GM12865 (cell line): ENCODE measurements around the gene HSPA1L.

Experiments used
- DNase-seq: peaks from one replicate; pipeline ENCODE4 v3.0.0; 2010; ENCODE audit warnings: low read depth
- H3K4me3 ChIP-seq: 2 replicates; pipeline ENCODE4 v1.5.1; 2011; ENCODE audit warnings: mild to moderate bottlenecking, low read depth, low read length, control low read depth
- TF ChIP-seq, protein P1 (sequence below): IDR thresholded peaks from 2 replicates; pipeline ENCODE4 v1.5.1; 2011; ENCODE audit warnings: low read length, control low read depth, low read depth, inconsistent platforms; ENCODE audit not compliant: insufficient read depth; ENCODE audit errors: missing control alignments

HSPA1L gene

DNA sequence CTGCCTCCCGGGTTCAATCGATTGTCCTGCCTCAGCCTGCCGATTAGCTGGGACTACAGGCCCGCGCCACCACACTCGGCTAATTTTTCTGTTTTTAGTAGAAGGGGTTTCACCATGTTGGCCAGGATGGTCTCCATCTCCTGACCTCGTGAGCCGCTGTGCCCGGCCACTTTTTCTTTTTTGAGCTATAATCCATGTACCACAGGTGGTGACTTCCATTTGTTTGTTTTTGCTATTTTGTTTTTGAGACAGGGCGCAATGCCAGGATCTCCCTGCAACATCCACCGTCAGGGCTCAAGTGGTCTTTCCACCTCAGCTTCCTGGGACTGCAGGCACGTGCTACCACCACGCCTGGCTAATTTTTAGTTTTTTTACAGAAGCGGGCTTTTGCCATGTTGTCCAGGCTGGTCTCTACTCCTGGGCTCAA is 21.0 kb upstream of the HSPA1L start:
- no peak for DNase-seq
- H3K4me3 ChIP-seq = peak overlapping the region; percentile 76

DNA sequence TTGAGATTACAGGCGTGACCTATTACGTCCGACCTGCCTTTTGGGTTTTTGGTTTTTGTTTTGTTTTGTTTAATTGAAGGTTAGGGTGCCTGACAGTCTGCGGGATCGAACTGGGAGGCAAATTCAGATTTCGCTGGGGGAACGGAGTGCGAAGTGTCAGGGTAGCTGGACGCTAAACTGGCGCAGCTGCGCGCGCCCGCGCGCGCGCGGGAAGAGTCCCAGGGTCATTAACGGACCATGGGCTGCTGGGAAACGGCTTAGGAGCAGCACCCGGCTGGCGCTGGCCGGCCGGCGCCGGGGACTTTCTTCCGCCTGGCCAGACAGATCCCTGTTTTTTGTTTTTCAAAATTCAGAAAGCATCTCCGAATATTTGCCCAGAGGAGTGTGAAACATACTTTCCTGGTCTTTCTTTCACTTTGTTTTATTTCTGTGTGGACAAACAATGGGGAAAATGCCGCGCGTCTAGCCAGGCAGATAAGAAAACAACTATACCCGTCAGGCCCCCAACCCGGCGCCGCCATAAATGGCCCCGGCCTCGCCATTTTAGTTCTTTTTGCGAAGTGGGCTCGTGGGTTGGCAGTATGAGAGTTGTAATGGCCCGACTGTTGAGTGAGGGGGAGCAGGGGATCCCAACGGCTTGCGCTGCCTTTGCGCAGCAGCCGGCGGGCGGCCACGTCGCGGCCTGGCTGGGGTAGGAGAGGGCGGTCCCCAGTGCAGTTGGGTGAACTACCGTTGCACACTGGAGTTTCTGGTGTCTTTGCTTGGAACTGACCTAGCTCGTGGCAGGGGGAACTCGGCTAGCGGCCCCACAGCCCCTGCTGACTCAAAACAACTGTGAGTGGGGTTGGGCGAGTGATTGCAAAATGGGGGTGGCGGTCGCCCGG is 19.5 kb upstream of the HSPA1L start:
- peak; percentile 94 for DNase-seq
- H3K4me3 ChIP-seq = peak overlapping the region; percentile 76
- TF ChIP-seq, protein P1, sequence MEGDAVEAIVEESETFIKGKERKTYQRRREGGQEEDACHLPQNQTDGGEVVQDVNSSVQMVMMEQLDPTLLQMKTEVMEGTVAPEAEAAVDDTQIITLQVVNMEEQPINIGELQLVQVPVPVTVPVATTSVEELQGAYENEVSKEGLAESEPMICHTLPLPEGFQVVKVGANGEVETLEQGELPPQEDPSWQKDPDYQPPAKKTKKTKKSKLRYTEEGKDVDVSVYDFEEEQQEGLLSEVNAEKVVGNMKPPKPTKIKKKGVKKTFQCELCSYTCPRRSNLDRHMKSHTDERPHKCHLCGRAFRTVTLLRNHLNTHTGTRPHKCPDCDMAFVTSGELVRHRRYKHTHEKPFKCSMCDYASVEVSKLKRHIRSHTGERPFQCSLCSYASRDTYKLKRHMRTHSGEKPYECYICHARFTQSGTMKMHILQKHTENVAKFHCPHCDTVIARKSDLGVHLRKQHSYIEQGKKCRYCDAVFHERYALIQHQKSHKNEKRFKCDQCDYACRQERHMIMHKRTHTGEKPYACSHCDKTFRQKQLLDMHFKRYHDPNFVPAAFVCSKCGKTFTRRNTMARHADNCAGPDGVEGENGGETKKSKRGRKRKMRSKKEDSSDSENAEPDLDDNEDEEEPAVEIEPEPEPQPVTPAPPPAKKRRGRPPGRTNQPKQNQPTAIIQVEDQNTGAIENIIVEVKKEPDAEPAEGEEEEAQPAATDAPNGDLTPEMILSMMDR = no peak

More for the DNA sequence above, 21.0 kb upstream of the HSPA1L start:
- TF ChIP-seq, protein P1 = no peak

DNA sequence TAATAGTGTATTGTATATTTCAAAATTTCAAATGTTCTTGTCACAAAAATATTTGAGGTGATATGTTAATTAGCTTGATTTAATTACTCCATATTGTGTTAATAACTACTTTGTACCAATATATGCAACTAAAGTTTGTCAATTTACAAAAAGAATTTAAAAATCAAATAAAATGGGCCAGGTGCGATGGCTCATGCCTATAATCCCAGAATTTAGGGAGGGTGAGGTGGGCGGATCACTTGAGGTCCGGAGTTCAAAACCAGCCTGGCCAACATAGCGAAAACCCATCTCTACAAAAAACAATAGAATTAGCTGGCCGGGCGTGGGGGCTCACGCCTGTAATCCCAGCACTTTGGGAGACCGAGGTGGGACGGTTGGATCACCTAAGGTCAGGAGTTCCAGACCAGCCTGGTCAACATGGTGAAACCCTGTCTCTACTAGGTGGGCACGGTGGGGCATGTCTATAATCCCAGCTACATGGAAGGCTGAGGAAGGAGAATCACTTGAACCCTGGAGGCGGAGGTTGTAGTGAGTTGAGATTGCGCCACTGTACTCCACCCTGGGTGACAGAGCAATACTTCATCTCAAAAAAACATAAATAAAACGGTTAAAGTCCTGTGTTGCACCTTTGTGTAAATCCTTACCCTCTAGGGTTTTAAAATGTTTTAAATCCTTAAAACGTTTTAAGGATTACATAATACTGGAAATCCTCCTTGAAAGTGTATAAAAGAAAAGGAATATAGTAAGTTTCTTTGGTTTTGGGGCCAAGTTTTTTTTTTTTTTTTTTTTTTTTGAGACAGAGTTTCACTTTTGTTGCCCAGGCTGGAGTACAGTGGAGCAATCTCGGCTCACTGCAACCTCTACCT is 16.5 kb upstream of the HSPA1L start:
- peak overlapping the region; percentile 83 for H3K4me3 ChIP-seq
- no peak for DNase-seq
- TF ChIP-seq, protein P1 = no peak

DNA sequence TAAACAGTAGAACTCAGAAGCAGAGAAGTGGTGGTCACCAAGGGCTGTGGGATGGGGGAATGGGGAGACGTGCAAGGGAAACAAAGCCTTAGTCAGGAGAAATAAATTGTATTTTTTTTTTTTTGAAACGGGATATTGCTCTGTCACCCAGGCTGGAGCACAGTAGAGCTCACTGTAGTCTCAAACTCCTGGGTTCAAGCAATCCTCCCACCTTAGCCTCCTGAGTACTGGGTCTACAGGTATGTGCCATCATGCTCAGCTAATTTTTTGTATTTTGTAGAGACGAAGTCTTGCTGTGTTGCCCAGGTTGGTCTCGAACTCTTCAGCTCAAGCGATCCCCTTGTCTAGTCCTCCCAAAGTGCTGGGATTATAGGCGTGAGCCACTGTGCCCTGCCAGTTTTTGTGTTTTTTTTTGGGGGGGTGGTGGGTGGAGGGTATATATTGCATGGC is 15.8 kb upstream of the HSPA1L start:
- TF ChIP-seq, protein P1 = no peak
- peak overlapping the region; percentile 83 for H3K4me3 ChIP-seq

DNA sequence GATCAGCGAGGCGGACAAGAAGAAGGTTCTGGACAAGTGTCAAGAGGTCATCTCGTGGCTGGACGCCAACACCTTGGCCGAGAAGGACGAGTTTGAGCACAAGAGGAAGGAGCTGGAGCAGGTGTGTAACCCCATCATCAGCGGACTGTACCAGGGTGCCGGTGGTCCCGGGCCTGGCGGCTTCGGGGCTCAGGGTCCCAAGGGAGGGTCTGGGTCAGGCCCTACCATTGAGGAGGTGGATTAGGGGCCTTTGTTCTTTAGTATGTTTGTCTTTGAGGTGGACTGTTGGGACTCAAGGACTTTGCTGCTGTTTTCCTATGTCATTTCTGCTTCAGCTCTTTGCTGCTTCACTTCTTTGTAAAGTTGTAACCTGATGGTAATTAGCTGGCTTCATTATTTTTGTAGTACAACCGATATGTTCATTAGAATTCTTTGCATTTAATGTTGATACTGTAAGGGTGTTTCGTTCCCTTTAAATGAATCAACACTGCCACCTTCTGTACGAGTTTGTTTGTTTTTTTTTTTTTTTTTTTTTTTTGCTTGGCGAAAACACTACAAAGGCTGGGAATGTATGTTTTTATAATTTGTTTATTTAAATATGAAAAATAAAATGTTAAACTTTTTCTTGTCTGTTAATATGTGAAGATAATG is 14.7 kb upstream of the HSPA1L start:
- peak; percentile 45 for DNase-seq
- TF ChIP-seq, protein P1 = peak; percentile 18
- H3K4me3 ChIP-seq = peak overlapping the region; percentile 83

More for the DNA sequence above, 15.8 kb upstream of the HSPA1L start:
- no peak for DNase-seq

DNA sequence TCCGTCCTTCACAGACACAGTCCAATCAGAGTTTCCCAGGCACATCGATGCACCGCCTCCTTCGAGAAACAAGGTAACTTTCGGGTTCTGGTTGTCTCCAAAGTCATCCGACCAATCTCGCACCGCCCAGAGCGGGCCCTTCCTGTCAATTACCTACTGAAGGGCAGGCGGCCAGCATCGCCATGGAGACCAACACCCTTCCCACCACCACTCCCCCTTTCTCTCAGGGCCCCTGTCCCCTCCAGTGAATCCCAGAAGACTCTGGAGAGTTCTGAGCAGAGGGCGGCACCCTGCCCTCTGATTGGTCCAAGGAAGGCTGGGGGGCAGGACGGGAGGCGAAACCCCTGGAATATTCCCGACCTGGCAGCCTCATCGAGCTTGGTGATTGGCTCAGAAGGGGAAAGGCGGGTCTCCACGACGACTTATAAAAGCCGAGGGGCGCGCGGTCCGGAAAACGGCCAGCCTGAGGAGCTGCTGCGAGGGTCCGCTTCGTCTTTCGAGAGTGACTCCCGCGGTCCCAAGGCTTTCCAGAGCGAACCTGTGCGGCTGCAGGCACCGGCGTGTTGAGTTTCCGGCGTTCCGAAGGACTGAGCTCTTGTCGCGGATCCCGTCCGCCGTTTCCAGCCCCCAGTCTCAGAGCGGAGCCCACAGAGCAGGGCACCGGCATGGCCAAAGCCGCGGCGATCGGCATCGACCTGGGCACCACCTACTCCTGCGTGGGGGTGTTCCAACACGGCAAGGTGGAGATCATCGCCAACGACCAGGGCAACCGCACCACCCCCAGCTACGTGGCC is 12.4 kb upstream of the HSPA1L start, which contains the start of gene HSPA1B:
Gene HSPA1B (plus strand): TSS at position 453 of the 794 bp plus-strand sequence. CDS start 213 bp downstream, at position 666.
- TF ChIP-seq, protein P1 = no peak
- peak within 1 kb of the TSS; percentile 78 for H3K4me3 ChIP-seq
- DNase-seq = peak; percentile 99
